DMS153 (cell line): Measurements from ENCODE around the gene GLTP.

Source experiments
- DNase-seq: peaks from one replicate; lab custom pipeline; 2025; lab: John Stamatoyannopoulos, UW

Gene GLTP

DNA sequence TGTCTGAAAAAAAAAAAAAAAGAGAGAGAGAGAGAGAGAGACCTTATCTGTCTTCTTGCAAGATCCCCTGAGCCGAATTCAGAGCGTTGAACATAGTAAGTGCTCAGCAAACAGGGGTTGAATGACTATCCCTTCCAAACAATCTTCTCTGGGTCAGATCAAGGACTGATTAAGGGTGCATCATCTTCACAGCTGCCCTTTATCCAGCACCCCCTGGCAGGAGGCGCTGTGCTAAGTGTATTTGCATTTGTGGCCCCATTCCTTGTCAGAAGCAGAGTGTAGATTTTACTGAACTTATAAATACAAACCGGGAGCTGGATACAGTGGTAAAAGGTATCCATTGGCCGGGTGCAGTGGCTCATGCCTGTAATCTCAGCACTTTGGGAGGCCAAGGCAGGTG lies 38.3 kb downstream of the GLTP start:
- DNase-seq = no peak

DNA sequence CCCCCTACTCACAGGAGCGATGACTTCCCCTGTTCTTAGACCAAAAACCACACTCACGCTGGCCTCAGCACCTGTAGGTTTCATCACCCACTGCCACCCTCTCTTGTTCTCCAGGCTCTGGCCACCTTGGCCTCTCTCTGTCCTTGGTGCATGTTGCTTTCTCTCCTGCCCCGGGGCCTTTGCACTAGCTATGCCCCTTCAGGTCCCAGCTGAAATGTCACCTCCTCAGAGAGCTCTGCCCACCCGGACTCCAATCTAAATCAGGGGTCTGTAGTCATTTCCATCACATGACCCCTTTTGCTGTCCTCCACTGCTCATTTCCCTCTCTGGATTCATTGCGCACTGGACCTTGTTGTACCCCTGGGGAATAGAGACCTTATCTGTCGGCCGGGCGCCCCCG lies 39.0 kb downstream of the GLTP start:
- no peak for DNase-seq

DNA sequence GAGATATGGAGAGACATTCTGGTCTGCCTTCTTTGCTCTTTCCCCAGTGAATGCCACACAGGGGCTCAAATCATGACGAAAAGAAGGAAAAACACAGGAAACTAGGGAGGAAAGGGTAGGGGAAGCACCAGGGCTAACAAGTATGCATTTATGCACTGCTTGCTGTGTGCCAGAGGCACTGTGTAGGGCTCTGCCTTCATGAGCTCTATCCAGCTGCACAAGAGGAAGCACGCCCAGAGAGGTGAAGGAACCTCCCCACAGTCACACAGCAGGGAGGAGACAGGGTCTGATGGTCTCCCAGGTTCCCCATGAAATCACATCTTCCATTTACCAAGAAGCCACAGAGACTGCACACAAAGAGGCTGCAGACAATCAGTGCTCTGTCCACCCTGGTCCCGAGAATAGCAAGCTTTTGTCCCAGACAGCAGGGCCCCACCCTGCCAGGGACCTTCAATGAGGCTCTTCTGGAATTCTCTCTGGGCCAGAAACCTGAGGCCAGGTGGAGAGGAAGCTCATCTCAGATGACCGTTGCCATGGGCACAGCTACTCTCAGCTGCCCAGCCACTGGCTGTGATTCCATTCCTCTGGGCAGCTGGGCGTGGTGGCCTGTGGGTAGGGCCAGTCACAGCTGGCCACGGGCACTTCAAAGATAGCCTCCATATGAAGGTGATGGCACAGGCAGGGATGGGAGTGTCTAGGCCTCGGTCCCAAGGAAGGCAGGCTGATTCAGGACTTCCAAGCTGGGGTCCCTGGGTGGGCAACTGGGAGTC lies 39.9 kb downstream of the GLTP start:
- peak; percentile 37 for DNase-seq

DNA sequence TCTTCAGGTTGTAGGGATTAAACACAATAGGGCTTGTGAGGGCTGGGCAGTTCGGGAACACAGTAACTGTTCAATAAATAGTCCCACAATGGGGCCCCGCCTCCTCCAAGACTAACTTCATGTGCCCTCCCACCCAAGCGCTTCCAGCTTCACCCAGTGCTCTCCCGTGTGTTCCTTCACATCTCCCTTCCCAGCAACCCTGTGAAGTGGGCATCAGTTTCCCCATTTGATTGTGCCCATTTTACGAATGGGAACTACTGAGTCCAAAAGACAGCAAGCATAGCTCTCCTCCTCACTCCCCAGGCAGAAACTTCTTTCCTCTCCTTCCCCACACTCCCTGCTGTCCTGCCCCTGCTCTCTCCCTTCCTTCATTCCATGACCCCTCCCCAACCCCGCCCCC lies 40.9 kb downstream of the GLTP start:
- no peak for DNase-seq

DNA sequence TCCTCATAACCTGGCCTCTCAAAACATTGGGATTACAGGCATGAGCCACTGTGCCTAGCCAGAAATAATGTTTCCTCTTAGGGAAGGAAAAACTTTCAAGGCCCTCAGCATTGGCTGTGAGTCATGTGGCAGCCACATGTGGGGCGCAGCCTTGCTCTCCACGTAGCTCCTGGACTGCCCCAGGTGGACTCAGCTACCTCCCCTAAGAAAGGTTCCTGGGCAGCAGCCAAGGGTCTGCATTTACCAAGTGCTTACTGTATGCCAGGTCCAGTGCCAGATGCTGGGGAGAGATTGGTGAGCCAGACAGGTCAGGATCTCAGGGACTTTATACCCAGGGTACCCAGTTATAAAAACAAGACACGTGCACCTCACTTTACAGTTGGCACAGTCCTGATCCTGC lies 43.4 kb downstream of the GLTP start:
- DNase-seq = no peak

DNA sequence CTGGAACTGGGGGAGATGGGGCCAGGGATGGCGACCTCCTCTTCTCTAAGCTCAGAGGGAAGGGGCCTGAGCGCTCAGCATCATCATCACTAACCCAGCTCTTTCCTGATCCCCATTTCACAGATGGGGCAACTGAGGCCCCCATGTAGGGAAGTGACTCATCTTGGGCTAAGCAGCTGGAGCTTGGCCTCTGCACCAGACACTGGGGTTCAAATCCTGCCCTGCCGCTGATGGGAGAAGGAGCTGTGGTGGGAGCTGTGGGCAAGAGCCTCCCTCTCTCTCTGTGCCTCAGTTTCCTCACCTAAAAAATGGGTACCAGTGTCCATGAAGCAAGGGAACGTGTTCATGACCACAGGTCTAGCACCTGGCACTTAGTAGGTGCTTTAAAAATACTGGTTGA lies 44.5 kb downstream of the GLTP start:
- DNase-seq = no peak

DNA sequence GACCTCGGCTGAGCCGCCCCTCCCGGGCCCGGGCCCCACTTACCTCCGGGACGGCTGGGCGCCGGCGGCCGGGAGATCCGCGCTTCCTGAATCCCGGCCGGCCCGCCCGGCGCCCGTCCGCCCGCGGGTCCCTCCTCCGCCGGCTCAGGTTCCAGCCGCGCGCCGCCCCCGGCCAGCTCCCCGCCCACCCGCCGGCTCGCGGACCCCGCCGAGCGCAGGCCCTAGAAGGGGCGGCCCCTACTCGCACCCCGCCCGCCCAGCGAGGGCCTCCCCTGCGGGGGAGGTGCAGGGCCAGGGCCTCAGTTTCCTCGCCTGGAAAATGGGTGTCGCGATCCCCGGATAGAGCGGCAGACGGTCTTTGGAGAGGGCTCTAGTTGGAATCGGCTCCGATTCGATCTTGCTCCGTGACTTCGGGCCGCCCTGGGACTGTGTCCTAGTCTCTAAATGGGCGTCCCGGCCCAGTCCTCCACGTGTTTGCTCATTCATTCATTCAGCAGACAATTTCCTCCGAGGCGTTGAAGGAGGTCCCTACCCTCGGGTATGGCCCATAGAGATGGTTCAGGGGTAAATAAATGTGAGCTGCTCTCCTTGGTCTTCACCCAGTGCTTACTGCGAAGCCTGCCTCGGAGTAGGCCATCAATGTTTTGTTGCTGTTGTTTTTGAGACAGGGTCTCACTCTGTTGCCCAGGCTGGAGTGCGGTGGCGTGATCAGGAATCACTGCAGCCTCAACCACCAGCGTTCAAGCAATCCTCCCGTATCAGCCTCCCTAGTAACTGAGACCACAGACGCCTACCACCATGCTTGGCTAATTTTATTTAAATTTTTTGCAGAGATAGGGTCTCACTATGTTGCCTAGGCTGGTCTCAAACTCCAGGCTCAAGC lies 46.8 kb downstream of the GLTP start, which contains the start of gene TRPV4:
TSS of gene TRPV4 (minus strand) at position 92 of the 883 bp plus-strand sequence. CDS start 18,602 bp downstream, outside the sequence.
- DNase-seq = no peak

DNA sequence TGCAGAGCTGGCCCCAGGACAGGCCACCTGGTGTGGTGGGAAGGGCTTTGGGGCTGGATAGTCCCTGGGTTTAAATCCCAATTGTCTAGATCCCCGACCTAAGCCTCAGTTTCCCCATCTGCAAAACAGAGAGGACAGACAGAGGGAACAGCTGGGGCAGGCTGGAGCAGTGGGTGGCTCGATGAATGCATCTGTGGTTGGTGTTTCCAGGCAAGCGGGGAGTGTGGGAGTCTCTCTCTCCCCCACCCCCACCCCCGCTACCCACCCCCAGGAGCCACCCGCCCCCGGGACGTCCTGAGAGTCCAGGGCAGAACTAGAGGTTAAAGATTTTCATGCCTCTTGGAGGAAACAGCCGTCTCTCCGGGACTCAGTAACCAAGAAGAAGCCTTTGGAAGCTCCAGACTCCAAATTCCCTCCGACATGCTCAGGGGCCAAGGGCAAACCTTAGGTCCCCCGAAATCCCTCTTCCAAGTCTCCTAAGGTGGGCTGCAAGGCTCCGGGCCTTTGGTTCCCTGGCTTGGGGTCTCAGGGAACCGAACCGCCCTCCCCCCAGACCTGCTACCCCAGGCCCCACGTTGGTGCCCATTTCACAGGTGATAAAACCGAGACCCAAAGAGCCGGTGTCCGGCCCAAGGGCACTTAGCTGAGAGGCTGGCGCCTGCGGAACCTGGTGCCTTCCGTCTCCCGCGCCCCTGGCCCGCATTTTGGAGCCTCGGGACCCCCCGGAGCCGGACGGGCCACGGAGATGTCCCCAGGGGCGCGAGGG lies 47.6 kb downstream of the GLTP start:
- DNase-seq = no peak

DNA sequence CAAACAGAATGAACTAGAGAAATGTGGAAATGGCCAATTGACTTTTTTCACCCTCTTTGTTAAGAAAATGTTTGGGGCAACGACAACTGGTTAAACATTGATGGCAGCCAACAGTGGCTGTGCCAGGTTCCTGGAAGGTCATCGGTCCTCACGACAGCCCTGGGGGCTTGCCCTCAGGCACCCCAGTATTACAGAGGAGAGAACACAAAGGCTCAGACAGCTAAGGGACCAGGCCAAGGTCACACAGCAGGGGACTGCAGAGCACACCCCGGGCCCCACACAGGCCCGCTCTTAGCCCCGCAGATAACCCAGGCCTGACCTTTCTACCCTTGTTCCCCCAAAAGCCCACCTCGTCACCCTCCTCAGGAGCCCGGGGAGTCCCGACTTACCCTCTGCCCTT lies 48.4 kb downstream of the GLTP start:
- DNase-seq = no peak

DNA sequence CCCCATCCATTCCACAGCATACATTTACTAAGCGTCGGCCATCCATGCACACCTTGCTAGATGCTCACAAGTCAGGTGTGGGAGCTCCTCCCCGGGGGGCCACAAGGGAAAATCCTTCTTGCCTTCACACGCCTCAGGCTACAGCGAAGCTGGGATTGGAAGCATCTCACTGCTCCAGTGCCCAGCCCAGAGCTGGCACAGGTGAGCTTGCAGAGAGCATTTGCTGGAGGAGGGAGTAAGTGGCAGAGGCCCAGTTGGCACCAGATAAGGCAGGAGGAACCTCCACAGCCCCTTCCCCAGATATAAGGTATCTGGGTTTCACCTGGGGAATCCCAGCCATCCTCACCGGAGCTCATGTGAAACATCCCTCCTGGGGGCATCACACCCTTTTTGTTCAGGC lies 49.0 kb downstream of the GLTP start:
- DNase-seq = no peak

DNA sequence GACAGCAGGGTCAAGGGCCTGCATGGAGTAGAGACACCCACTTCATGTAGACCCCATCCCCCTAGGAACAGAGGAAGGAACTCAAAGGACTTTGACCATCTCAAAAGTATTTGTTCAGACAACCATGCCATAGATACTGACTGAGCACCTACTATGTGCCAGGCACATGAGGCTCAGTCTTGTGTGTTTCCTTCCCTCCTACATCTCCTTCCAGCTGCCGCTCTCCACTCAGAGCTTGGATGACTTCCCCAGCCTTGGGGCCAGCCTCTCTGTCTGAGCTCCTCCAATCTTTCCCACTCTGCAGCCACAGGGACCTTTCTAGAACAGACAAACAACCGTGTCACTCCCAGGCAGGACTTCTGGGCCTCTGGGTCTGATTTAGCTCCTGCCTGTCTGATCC lies 49.6 kb downstream of the GLTP start:
- DNase-seq = no peak

DNA sequence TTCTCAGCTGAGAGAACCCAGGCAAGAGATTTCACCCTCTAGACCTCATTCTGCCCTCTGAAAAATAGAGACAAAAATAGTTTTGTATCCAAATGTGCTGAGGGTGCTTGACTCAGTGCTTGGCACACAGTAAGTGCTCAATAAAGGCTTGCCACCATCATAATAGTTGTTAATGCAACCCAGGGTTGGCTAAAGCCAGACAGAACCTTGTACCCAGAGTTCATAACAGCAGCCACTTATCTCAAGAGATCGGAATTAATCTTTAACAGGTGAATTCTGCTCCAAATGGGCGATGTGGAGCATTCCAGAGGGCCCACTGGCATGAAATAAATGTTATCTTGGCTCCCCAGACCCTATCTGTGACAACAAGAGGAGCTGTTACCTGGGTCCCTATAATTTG lies 50.1 kb downstream of the GLTP start:
- no peak for DNase-seq

DNA sequence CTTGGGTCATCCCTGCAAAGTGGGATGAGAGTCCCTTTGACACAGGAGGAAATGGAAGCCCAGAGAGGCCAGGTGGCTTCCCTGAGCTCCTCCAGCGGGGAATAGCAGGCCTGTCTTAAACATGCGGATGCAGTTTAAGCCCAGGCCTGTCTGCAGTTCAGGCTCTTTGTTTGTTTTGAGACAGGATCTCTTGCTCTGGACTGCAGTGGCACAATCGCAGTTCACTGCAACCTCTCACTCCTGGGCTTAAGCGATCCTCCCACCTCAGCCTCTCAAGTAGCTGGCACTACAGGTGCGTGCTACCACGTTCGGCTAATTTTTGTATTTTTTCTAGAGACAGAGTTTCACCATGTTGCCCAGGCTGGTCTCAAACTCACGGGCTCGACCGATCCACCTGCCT lies 50.7 kb downstream of the GLTP start:
- DNase-seq = no peak

DNA sequence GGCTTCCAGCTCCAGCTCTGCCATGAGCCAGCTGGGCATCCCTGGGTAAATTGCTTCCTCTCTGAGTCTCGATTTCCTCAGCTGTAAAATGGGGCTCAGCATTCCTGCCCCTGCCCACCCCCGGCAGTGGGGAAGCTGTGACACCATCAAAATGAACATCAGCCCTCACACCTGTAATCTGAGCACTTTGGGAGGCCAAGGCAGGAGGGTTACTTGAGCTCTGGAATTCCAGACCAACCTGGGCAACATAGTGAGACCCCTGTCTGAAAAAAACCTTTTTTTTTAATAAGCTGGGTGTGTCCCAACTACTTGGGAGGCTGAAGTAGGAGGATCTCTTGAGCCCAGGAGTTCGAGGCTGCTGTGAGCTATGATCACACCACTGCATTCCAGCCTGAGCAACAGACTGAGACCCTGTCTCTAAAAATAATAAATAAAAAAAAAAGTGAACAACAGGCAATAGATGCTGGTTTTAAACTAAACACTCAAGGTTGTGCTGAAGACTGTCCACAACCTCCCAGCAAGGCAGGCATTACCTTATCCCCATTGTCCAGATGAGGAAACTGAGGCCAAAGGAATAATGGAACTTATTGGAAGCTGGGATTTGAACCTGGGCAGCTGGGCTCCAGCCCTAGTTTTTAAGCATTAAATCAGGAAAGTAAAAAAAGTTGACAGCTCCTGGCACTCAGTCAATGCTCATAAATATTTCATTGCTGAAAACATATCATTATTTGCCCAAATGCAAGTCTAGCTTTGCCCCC lies 51.4 kb downstream of the GLTP start:
- no peak for DNase-seq

DNA sequence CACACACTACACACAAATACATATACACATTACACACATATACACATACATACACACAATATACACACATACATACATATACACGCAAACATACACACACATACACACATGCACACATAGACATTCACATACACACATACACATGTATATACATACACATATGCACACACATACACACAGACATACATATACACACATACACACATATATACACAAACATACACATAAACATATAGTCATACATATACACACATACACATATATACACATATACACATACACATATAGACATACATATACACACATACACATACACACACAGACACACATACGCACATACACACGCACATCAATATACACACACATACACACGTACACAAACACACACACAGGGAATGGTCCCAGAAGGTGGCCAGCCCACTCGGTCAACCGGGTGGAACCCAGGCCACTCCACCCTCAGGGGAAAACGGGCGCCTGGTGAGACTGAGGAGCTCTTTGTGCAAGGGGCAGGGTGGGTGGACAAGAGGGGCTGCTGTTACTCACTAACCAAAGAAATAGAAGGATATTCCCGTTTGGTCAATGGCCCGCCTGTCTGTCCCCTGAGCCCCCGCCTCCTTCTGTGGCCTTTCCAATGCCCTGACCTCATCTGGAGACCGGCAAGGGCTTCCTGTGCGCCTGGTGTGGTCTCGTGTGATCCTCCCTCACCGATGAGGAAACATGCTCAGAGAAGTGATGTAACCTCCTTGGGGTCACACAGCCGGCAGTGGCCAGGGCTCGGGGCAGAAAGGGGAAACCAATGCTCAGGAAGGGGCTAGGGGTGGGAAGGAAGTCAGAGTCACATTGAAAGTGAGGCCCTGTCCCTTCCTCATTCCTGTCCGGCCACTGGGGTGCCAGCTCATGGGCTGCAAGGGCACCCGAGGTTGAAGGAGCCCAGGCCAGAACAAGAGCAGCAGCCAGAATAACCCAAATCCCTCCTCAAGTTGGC lies 52.5 kb downstream of the GLTP start:
- DNase-seq = no peak

DNA sequence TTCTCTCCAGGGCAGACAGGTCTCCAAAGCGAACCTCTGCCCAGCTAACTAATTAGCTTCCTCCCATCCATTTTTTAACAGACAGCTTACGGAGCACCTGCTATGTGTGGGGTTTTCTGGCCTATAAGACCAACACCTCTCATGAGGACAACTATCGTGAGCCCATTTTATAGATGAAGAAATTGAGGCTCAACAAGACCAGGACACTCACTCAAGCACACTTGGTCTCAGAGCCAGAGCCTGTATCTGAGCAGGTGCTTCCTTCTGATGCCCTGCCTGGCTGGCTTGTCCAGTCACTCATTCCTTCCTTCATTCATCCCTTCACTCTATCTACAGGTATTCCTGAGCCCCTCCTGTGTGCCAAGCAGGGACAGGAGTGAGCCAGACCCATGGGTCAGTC lies 53.3 kb downstream of the GLTP start:
- no peak for DNase-seq

DNA sequence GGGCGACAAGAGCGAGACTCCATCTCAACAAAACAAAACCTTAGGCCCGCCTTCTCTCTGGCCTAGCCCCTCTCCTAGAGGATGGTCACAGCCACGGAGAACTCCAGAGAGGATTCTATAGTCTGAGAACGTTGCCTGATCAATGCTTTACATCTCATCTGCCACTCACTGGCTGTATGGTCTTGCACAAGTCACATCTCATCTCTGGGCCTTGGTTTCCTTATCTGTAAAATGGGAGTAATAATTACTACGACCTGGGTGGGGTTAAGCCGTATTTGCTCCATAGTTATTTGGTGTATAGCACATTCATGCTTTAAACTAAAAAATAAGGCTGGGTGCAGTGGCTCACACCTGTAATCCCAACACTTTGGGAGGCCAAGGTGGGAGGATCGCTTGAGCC lies 55.6 kb downstream of the GLTP start:
- no peak for DNase-seq

DNA sequence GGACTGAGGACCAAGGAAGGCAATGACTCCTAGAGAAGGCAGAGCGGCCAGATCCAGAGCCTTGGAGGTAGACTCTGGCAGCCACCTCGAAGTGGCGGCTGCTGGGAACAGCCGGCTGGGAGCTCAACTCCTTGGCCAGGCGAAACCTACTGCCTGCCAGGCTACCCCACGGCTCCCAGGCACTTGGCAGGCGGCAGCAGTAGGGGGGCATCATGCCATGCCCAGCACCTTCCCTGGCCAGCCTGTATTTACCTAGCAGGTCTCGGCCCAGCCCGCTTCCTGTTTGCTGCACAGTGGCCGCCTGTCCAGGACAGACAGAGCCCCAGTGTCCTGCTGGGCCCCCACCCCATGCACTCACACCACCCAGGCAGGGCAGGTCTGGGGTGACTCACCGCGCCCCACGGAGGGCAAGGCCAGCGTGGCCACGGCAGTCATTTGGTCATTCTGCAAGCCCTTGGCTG lies 57.4 kb downstream of the GLTP start:
- no peak for DNase-seq

DNA sequence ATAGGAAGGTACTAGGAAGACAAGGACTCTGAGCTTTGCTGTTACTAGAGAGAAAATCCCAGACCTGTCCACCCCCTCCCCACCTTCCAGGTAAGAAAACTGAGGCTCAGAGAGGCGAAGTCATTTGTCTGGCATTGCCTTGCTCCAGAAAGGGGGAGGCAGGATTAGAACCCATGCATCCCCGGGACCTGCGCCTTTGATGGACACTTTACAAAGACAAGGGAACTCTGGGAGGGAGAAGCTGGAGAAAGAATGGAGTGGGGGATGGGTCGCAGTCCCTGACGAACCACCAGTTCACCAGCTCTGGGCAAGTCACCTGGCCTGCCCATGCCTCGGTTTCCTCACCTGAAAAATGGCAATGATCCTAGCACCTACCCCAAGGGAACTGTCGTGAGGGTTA lies 57.9 kb downstream of the GLTP start:
- no peak for DNase-seq

DNA sequence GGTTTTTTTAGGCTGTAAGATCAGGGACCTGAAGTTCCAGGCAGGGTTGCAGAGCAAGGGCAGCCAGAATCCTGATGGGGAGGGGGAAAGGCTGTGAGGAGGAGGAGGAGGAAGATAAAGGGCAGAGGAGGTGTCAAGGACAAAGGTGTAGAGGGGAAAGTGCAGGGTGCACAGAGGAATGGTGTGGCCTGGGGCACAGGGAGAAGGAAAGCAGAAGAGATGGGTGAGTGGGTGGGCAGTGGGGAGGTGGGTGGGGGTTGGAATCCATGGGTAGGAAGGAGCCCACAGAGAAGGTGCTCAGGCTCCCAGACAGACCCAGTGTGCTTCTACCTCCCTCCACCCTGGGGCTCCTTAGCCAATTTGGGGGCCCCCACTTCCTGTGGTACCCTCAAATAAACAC lies 58.4 kb downstream of the GLTP start:
- no peak for DNase-seq
